HEK293 (cell line): ENCODE results near the gene AIPL1.

Experiments used
- CTCF ChIA-PET: fragments of 350-600 bp; formaldehyde crosslinking; extraction: SDS; loops from one replicate; lab custom pipeline; 2021; ENCODE audit warnings: antibody characterized with exemption; lab: Yijun Ruan, JAX
- POLR2A ChIA-PET: fragments of 300-600 bp; formaldehyde crosslinking; extraction: SDS; loops from one replicate; lab custom pipeline; 2020; ENCODE audit warnings: antibody characterized with exemption, inconsistent platforms; lab: Yijun Ruan, JAX
- H3K27ac ChIP-seq: fragments of 200-500 bp; sonication (Bioruptor generic); 2 replicates; pipeline ENCODE4 v1.5.1; 2014; ENCODE audit warnings: low read depth, low read length, control low read depth, inconsistent platforms; ENCODE audit errors: extremely low read depth
- H3K36me3 ChIP-seq, 2 experiments: fragments of 200-500 bp in 1 of 2; sonication (Bioruptor generic) in 1 of 2; 1 replicate in 1 of 2; 2 replicates in 1 of 2; pipeline ENCODE4 v1.5.1; 2014 to 2017; ENCODE audit warnings: inconsistent platforms in 2 of 2, low read length in 2 of 2; ENCODE audit not compliant: control insufficient read depth in 2 of 2, insufficient read depth in 1 of 2
- H3K4me1 ChIP-seq: fragments of 200-500 bp; sonication (Bioruptor generic); 2 replicates; pipeline ENCODE4 v1.5.1; 2014; ENCODE audit warnings: mild to moderate bottlenecking, low read length, inconsistent platforms; ENCODE audit not compliant: control insufficient read depth, insufficient read depth
- H3K4me3 ChIP-seq: 2 replicates; pipeline ENCODE4 v1.5.1; 2011; ENCODE audit warnings: low read depth, mild to moderate bottlenecking, control low read depth, low read length, moderate library complexity
- H3K9me3 ChIP-seq: fragments of 200-500 bp; sonication (Bioruptor generic); 2 replicates; pipeline ENCODE4 v1.5.1; 2014; ENCODE audit warnings: low read depth, low read length, inconsistent platforms; ENCODE audit not compliant: control insufficient read depth, insufficient read depth
- ATF2 ChIP-seq: fragments of 450-650 bp; formaldehyde crosslinking; IDR thresholded peaks from 2 replicates; pipeline ENCODE4 v1.5.1; 2016; ENCODE audit warnings: missing biosample characterization, missing genetic modification characterization, low read depth
- GLI4 ChIP-seq: fragments of 450-650 bp; formaldehyde crosslinking; IDR thresholded peaks from 2 replicates; pipeline ENCODE4 v1.5.1; 2016; ENCODE audit warnings: missing biosample characterization, missing genetic modification characterization
- HOXD13 ChIP-seq: sonication (generic); formaldehyde crosslinking; IDR thresholded peaks from 2 replicates; pipeline ENCODE4 v1.8.0; 2022; ENCODE audit warnings: missing genetic modification reagents, borderline replicate concordance
- KLF16 ChIP-seq: fragments of 450-650 bp; formaldehyde crosslinking; IDR thresholded peaks from 2 replicates; pipeline ENCODE4 v1.5.1; 2017; ENCODE audit warnings: missing biosample characterization, missing genetic modification characterization
- KLF8 ChIP-seq: fragments of 450-650 bp; formaldehyde crosslinking; IDR thresholded peaks from 2 replicates; pipeline ENCODE4 v1.5.1; 2016; ENCODE audit warnings: missing biosample characterization, missing genetic modification characterization
- OSR2 ChIP-seq: fragments of 450-650 bp; formaldehyde crosslinking; IDR thresholded peaks from 2 replicates; pipeline ENCODE4 v1.5.1; 2016; ENCODE audit warnings: missing biosample characterization, missing genetic modification characterization
- PATZ1 ChIP-seq: fragments of 450-650 bp; formaldehyde crosslinking; IDR thresholded peaks from 2 replicates; pipeline ENCODE4 v1.5.1; 2016; ENCODE audit warnings: missing biosample characterization, missing genetic modification characterization
- RBAK ChIP-seq: fragments of 450-650 bp; formaldehyde crosslinking; IDR thresholded peaks from 2 replicates; pipeline ENCODE4 v1.5.1; 2016; ENCODE audit warnings: missing biosample characterization, missing genetic modification characterization
- SETDB1 ChIP-seq: IDR thresholded peaks from one replicate; pipeline ENCODE4 v1.6.1; 2017; ENCODE audit warnings: mild to moderate bottlenecking, low read length, moderate library complexity, mixed read lengths; ENCODE audit not compliant: insufficient read length
- TRIM28 ChIP-seq: IDR thresholded peaks from 2 replicates; pipeline ENCODE4 v1.6.1; 2011; ENCODE audit warnings: low read length, control low read depth, borderline replicate concordance
- YY1 ChIP-seq: fragments of 450-650 bp; formaldehyde crosslinking; IDR thresholded peaks from 2 replicates; pipeline ENCODE4 v1.5.1; 2018; ENCODE audit warnings: missing biosample characterization, missing genetic modification characterization
- ZBTB11 ChIP-seq: fragments of 450-650 bp; formaldehyde crosslinking; conservative IDR thresholded peaks from 2 replicates; pipeline ENCODE4 v1.5.1; 2016; ENCODE audit warnings: low read depth, missing biosample characterization, missing genetic modification characterization
- ZBTB6 ChIP-seq: fragments of 450-650 bp; formaldehyde crosslinking; IDR thresholded peaks from 2 replicates; pipeline ENCODE4 v1.5.1; 2017; ENCODE audit warnings: missing biosample characterization, missing genetic modification characterization
- ZNF114 ChIP-seq: fragments of 450-650 bp; formaldehyde crosslinking; IDR thresholded peaks from 2 replicates; pipeline ENCODE4 v1.5.0; 2017; ENCODE audit warnings: missing biosample characterization, missing genetic modification characterization
- ZNF121 ChIP-seq: fragments of 450-650 bp; formaldehyde crosslinking; IDR thresholded peaks from 2 replicates; pipeline ENCODE4 v1.5.1; 2016; ENCODE audit warnings: missing biosample characterization, missing genetic modification characterization
- ZNF140 ChIP-seq: fragments of 450-650 bp; formaldehyde crosslinking; IDR thresholded peaks from 2 replicates; pipeline ENCODE4 v1.5.1; 2016; ENCODE audit warnings: missing biosample characterization, missing genetic modification characterization
- ZNF146 ChIP-seq: fragments of 450-650 bp; formaldehyde crosslinking; IDR thresholded peaks from 2 replicates; pipeline ENCODE4 v1.5.1; 2016; ENCODE audit warnings: missing biosample characterization, missing genetic modification characterization
- ZNF202 ChIP-seq: fragments of 450-650 bp; formaldehyde crosslinking; IDR thresholded peaks from 2 replicates; pipeline ENCODE4 v1.5.1; 2016; ENCODE audit warnings: missing biosample characterization, missing genetic modification characterization, borderline replicate concordance
- ZNF311 ChIP-seq: fragments of 450-650 bp; formaldehyde crosslinking; IDR thresholded peaks from 2 replicates; pipeline ENCODE4 v1.5.1; 2017; ENCODE audit warnings: missing biosample characterization, missing genetic modification characterization, borderline replicate concordance
- ZNF366 ChIP-seq: fragments of 450-650 bp; formaldehyde crosslinking; conservative IDR thresholded peaks from 2 replicates; pipeline ENCODE4 v1.5.1; 2016; ENCODE audit warnings: missing biosample characterization, missing genetic modification characterization
- ZNF404 ChIP-seq: fragments of 450-650 bp; formaldehyde crosslinking; IDR thresholded peaks from 2 replicates; pipeline ENCODE4 v1.5.1; 2017; ENCODE audit warnings: missing biosample characterization, missing genetic modification characterization
- ZNF423 ChIP-seq: fragments of 450-650 bp; formaldehyde crosslinking; IDR thresholded peaks from 2 replicates; pipeline ENCODE4 v1.5.1; 2016; ENCODE audit warnings: missing biosample characterization, missing genetic modification characterization
- ZNF473 ChIP-seq: fragments of 450-650 bp; formaldehyde crosslinking; IDR thresholded peaks from 2 replicates; pipeline ENCODE4 v1.5.1; 2017; ENCODE audit warnings: missing biosample characterization, missing genetic modification characterization
- ZNF529 ChIP-seq: fragments of 450-650 bp; formaldehyde crosslinking; IDR thresholded peaks from 2 replicates; pipeline ENCODE4 v1.5.1; 2017; ENCODE audit warnings: missing genetic modification characterization, missing biosample characterization; ENCODE audit not compliant: insufficient replicate concordance
- ZNF530 ChIP-seq: fragments of 450-650 bp; formaldehyde crosslinking; IDR thresholded peaks from 2 replicates; pipeline ENCODE4 v1.5.1; 2016; ENCODE audit warnings: low read depth, missing biosample characterization, missing genetic modification characterization
- ZNF707 ChIP-seq: fragments of 450-650 bp; formaldehyde crosslinking; IDR thresholded peaks from 2 replicates; pipeline ENCODE4 v1.5.1; 2016; ENCODE audit warnings: missing biosample characterization, missing genetic modification characterization

The AIPL1 gene

GRCh38 chr17:6443692-6444570 lies 9.0 kb upstream of the AIPL1 start, which contains the start of gene PIMREG (continued):
- no peak for TF ChIP-seq ZNF530
- no peak for TF ChIP-seq YY1 (tag by site-specific recombination)
- TF ChIP-seq HOXD13 (CRISPR knock-in tag): no peak
- TF ChIP-seq KLF16 (tag by site-specific recombination): peak; percentile 38; the same call in 1 of the 2 replicates
- TF ChIP-seq ZNF529 (tag by site-specific recombination): no peak
- TF ChIP-seq ZNF140 (tag by site-specific recombination): no peak
- TF ChIP-seq ZNF114: no peak
- TF ChIP-seq KLF8 (tag by site-specific recombination): peak; percentile 90
- TF ChIP-seq RBAK (tag by site-specific recombination): no peak

- H3K36me3 ChIP-seq: peaks cover 0 to 25% of the 10 kb centered on the region in 2 experiments; a peak in 2 of 3 replicates
- H3K4me3 ChIP-seq: no peak overlapping the region
- no peak overlapping the region for H3K27ac ChIP-seq
- H3K9me3 ChIP-seq: no peaks in the 10 kb centered on the region
- peaks cover 4% of the 10 kb centered on the region; the same call in 1 of the 2 replicates for H3K4me1 ChIP-seq
- ChIA-PET CTCF (interaction anchor here (0.6 to 1.2 kb wide), 3 partner anchors 11 to 850 kb away, joined by 3 to 5 read pairs (median 4); no protein-coding TSS in a partner anchor), POLR2A (interaction anchor here (1.2 kb wide), 1 partner anchor 974 kb away, joined by 3 read pairs; the partner anchor contains the start of gene DHX33)
- TF ChIP-seq ZNF146 (tag by site-specific recombination) (peak; percentile 43; the same call in 1 of the 2 replicates), ZBTB6 (tag by site-specific recombination) (no peak)
Measured at GRCh38 chr17:6442775-6443174, 7.9 kb upstream of the AIPL1 start.

GRCh38 chr17:6439951-6440350 lies 5.0 kb upstream of the AIPL1 start:
- peaks cover 4% of the 10 kb centered on the region; the same call in 1 of the 2 replicates for H3K4me1 ChIP-seq
- no peaks in the 10 kb centered on the region for H3K9me3 ChIP-seq
- H3K4me3 ChIP-seq: no peak overlapping the region
- POLR2A ChIA-PET: no interaction called here
- H3K36me3 ChIP-seq: no peaks in the 10 kb centered on the region
- no peak for TF ChIP-seq SETDB1
- TF ChIP-seq ZNF366 (tag by site-specific recombination): no peak
- no peak for TF ChIP-seq GLI4 (tag by site-specific recombination)
- no peak for TF ChIP-seq ZBTB11
- no peak for TF ChIP-seq ZNF121 (tag by site-specific recombination)
- no peak for TF ChIP-seq ZNF404 (tag by site-specific recombination)
- no peak for TF ChIP-seq ZNF202
- no peak for TF ChIP-seq ZNF707 (tag by site-specific recombination)
- no peak for TF ChIP-seq ZNF473
- no peak for TF ChIP-seq ATF2 (tag by site-specific recombination)
- TF ChIP-seq OSR2 (tag by site-specific recombination): no peak
- TF ChIP-seq ZNF423 (tag by site-specific recombination): no peak
- TF ChIP-seq PATZ1 (tag by site-specific recombination): no peak
- no peak for TF ChIP-seq TRIM28
- no peak for TF ChIP-seq ZNF311 (tag by site-specific recombination)
- TF ChIP-seq, all 188 proteins: peak for 0
- CTCF ChIA-PET: interaction anchor here (0.6 to 1.7 kb wide), 6 partner anchors 15 to 847 kb away, joined by 3 to 5 read pairs (median 4); no protein-coding TSS in a partner anchor
- H3K27ac ChIP-seq: no peak overlapping the region
